HepG2 (cell line): Measurements from ENCODE around the gene TBC1D20. TPM values are rescaled to one million over a fixed set of nuclear protein-coding genes. Genes with fewer than 3 reads are reported as not detected.

Source experiments
- AKNA ChIP-seq: sonication (generic); formaldehyde crosslinking; IDR thresholded peaks from 2 replicates; pipeline ENCODE4 v1.4.0; 2020; ENCODE audit warnings: missing genetic modification reagents, borderline replicate concordance
- GFI1 ChIP-seq: sonication (generic); formaldehyde crosslinking; IDR thresholded peaks from 2 replicates; pipeline ENCODE4 v1.5.0; 2020; ENCODE audit warnings: missing genetic modification reagents, mild to moderate bottlenecking, borderline replicate concordance
- KIAA2018 ChIP-seq: sonication (generic); formaldehyde crosslinking; IDR thresholded peaks from 2 replicates; pipeline ENCODE4 v1.5.0; 2020; ENCODE audit warnings: mild to moderate bottlenecking, missing genetic modification reagents, borderline replicate concordance
- NR2C2 ChIP-seq: sonication (generic); formaldehyde crosslinking; IDR thresholded peaks from 2 replicates; pipeline ENCODE4 v1.4.0; 2020; ENCODE audit warnings: missing genetic modification reagents, mild to moderate bottlenecking, moderate library complexity, borderline replicate concordance
- SRSF1 ChIP-seq: fragments of 200-400 bp; formaldehyde crosslinking; optimal IDR thresholded peaks from 2 replicates; pipeline ENCODE3; 2017; ENCODE audit warnings: mild to moderate bottlenecking, low read depth, low read length, moderate library complexity
- TGIF2 ChIP-seq: IDR thresholded peaks from 2 replicates; pipeline ENCODE4 v1.6.1; 2016; ENCODE audit warnings: control low read depth, missing compliant biosample characterization
- ZNF224 ChIP-seq: sonication (generic); formaldehyde crosslinking; IDR thresholded peaks from 2 replicates; pipeline ENCODE4 v1.5.0; 2020; ENCODE audit warnings: mild to moderate bottlenecking, missing genetic modification reagents
- ZNF7 ChIP-seq: IDR thresholded peaks from 2 replicates; pipeline ENCODE4 v1.6.1; 2016; ENCODE audit warnings: missing biosample characterization, missing genetic modification reagents
- ZNF782 ChIP-seq: sonication (generic); formaldehyde crosslinking; IDR thresholded peaks from 2 replicates; pipeline ENCODE4 v1.4.0; 2020; ENCODE audit warnings: missing genetic modification reagents, mild to moderate bottlenecking, borderline replicate concordance
- polyA plus RNA-seq, 8 experiments: library from polyadenylated mRNA; depleted of rRNA in 3 of 8; stranded (reverse) in 7 of 8; unstranded in 1 of 8; fragments of >200 nt; fragmentation: Illumina TruSeq in 4 of 8; extraction: Trizol in 4 of 8; gene quantifications; 2 replicates each; pipeline versions ENCODE4 v1.2.1 to v1.2.3, GENCODE V29; 2011 to 2016; ENCODE audit warnings: low read depth in 4 of 8, missing spikeins in 1 of 8, mixed read lengths in 1 of 8; ENCODE audit not compliant: insufficient read depth in 1 of 8
- total RNA-seq, 5 experiments: library from RNA; depleted of rRNA; stranded (reverse); fragments of >200 nt; fragmentation: Illumina TruSeq; extraction: Trizol; gene quantifications; 2 replicates each; pipeline ENCODE4 v1.2.3, GENCODE V29; 2016; ENCODE audit warnings: low read depth in 1 of 5
- TF ChIP-seq, protein P1 (sequence below): sonication (generic); formaldehyde crosslinking; IDR thresholded peaks from 2 replicates; pipeline ENCODE4 v1.4.0; 2020; ENCODE audit warnings: missing genetic modification reagents
- TF ChIP-seq, protein P2 (sequence below): sonication (generic); formaldehyde crosslinking; IDR thresholded peaks from 2 replicates; pipeline ENCODE4 v1.4.0; 2020; ENCODE audit warnings: missing genetic modification reagents

Gene TBC1D20
- total and polyA plus RNA-seq, 2 of the 13 experiments (the other 11 are each of a cell fraction or from before 2014, with no cell fraction given): 36.6 to 47.1 TPM

- TF ChIP-seq AKNA (CRISPR knock-in tag) (no peak), GFI1 (CRISPR knock-in tag) (no peak), ZNF7 (CRISPR knock-in tag) (no peak), ZNF782 (CRISPR knock-in tag) (no peak), TGIF2 (CRISPR knock-in tag) (no peak), NR2C2 (CRISPR knock-in tag) (0 out of 2 replicates have a peak, but pooled peaks have one; percentile 34), KIAA2018 (CRISPR knock-in tag) (no peak), ZNF224 (no peak), SRSF1 (no peak)
- TF ChIP-seq, protein P1, sequence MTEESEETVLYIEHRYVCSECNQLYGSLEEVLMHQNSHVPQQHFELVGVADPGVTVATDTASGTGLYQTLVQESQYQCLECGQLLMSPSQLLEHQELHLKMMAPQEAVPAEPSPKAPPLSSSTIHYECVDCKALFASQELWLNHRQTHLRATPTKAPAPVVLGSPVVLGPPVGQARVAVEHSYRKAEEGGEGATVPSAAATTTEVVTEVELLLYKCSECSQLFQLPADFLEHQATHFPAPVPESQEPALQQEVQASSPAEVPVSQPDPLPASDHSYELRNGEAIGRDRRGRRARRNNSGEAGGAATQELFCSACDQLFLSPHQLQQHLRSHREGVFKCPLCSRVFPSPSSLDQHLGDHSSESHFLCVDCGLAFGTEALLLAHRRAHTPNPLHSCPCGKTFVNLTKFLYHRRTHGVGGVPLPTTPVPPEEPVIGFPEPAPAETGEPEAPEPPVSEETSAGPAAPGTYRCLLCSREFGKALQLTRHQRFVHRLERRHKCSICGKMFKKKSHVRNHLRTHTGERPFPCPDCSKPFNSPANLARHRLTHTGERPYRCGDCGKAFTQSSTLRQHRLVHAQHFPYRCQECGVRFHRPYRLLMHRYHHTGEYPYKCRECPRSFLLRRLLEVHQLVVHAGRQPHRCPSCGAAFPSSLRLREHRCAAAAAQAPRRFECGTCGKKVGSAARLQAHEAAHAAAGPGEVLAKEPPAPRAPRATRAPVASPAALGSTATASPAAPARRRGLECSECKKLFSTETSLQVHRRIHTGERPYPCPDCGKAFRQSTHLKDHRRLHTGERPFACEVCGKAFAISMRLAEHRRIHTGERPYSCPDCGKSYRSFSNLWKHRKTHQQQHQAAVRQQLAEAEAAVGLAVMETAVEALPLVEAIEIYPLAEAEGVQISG: 0 out of 2 replicates have a peak, but pooled peaks have one; percentile 6
- TF ChIP-seq, protein P2, sequence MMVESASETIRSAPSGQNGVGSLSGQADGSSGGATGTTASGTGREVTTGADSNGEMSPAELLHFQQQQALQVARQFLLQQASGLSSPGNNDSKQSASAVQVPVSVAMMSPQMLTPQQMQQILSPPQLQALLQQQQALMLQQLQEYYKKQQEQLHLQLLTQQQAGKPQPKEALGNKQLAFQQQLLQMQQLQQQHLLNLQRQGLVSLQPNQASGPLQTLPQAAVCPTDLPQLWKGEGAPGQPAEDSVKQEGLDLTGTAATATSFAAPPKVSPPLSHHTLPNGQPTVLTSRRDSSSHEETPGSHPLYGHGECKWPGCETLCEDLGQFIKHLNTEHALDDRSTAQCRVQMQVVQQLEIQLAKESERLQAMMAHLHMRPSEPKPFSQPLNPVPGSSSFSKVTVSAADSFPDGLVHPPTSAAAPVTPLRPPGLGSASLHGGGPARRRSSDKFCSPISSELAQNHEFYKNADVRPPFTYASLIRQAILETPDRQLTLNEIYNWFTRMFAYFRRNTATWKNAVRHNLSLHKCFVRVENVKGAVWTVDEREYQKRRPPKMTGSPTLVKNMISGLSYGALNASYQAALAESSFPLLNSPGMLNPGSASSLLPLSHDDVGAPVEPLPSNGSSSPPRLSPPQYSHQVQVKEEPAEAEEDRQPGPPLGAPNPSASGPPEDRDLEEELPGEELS (CRISPR knock-in tag): no peak
Measured at GRCh38 chr20:434221-434620, 28.1 kb downstream of the TBC1D20 start (continued).
